Hematopoietic multipotent progenitor cell treated with erythropoietin and hydrocortisone succinate and interleukin-3 and kit ligand, for 4 days (in vitro differentiated cells): ENCODE measurements around the gene PDXDC1.
"Not testable (repeated sequence)": the region's sequence is repeated elsewhere in the genome, so short reads cannot be mapped to it uniquely, and the experiment has no call there.

Experiments used
- DNase-seq: peaks from one replicate; pipeline ENCODE4 v3.0.0-alpha.2; 2015

Gene PDXDC1

DNA sequence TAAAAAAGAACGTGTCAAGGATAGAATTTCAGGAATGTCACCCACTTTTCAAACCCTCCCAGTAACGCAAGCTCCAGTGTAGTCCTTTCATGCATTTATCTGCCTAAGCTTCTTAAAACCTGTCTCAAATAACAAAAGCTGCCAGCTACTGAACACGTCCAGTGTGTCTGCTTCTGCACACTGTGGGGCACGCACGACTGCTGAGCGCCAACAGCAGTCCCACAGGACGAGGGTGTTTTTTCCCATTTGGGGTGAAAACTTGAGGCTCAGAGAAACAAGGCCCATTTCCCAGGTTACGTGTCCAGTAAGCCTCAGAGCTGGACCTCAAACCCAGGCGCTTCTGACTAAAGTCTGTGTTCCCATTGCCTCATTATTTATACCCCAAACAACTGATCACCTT is 63.9 kb downstream of the PDXDC1 start:
- DNase-seq: no peak

DNA sequence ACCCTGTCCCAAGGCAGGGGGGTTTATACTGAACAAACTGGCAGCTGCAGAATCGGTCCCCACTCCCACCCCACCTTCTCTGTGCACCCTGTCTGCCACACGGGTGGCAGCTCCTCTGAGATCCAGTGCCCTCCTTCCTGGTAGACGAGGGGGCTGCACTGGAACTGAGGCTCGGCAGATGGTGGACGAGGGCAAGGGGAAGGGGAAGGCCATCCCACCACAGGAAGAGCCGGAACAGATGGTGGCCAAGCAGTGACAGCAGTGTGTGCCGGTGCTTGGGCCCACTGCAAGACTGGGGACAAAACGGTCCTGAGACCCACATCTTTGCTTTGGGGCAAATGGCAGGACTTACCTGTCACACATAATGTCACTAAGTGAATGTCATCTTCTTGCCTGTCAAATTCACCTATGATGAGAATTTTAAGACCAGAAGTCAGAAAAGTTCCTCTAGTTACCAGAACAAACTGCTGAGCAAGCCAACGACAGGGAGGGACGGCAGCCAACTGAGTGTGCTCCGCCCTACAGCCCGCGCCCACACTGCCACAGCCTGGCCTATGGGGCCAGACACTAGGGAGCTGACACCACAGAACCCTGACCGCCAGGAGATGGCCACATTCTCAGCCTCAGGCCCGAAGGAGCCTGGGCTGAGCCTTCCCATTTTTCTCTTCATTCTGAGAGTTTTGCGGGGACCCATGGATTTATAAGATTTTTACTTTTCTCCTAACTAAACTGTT is 66.6 kb downstream of the PDXDC1 start:
- DNase-seq: peak; percentile 90

DNA sequence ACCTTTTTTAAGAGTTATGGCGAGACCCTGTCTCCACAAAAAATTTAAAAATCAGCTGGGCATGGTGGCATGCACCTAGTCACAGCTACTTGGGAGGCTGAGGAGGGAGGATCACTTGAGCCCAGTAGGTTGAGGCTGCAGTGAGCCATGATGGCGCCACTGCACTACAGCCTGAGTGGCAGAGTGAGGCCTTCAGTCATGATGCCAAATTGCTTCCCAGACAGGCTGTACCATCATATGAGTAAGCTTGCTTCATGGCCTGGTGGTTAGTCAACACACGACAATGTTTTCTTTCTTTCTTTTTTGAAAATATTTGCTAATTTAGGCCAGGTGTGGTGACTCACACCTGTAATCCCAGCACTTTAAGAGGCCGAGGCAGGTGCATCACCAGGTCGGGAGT is 68.5 kb downstream of the PDXDC1 start:
- no peak for DNase-seq

DNA sequence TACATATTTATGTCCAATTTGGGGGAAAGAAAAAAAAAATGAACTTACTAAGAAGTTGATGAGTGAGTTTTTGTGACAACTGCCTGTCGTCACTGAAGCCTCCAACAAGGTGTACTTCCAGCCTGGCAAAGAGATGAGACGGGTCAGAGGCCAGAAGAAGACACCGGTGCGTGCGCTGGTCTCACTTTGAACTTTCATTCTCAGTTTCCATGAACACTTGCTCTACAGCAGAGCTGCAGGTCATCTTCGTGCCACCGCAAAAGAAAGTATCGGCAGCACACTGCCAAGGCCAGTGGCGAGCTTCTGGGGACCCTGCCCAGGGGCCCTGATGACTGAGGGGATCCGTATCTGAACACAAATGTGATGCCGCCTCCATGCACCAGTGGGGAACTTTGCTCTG is 69.5 kb downstream of the PDXDC1 start:
- no peak for DNase-seq

DNA sequence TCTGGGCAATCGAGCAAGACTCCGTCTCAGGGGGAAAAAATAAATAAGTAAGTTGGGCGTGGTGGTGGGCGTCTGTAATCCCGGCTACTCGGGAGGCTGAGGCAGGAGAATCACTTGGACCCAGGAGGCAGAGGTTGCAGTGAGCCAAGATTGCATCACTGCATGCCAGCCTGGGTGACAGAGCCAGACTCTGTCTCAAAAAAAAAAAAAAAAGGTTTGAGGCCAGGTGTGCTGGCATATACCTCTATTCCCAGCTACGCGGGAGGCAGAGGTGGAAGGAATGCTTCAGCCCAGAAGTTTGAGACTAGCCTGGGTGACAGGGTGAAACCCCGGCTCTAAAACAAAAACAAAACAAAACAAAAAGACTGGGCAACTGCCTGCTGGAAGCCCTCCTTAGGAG is 70.4 kb downstream of the PDXDC1 start:
- not testable (repeated sequence) for DNase-seq

DNA sequence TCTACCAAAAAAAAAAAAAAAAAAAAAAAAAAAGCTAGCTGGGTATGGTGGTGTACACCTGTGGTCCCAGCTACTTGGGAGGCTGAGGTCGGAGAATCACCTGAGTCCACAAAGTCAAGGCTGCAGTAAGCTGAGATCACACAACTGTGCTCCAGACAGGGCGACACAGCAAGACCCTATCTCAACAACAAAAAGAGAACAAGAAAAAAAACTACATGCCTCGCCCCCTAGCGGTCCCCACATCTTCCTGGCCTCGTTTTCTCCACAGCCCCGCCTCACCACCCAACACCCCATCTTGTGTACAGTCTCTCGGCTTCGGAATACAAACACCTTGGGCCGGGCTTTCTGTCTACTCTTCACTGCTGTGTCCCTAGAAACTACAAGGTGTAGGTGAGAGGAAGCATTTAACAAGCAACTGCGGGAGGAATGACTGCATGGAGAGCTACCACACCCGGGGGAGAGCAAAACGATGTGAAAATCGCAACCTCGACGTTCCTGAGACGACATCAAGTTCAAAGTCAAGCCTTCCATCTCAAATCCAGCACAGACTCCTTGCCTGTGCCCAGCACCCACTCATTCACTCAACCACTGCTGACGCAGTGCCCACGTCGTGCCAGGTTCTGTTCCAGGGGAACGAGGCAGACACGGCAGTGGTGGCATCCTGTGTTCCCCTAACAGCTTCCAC is 72.0 kb downstream of the PDXDC1 start:
- no peak for DNase-seq

DNA sequence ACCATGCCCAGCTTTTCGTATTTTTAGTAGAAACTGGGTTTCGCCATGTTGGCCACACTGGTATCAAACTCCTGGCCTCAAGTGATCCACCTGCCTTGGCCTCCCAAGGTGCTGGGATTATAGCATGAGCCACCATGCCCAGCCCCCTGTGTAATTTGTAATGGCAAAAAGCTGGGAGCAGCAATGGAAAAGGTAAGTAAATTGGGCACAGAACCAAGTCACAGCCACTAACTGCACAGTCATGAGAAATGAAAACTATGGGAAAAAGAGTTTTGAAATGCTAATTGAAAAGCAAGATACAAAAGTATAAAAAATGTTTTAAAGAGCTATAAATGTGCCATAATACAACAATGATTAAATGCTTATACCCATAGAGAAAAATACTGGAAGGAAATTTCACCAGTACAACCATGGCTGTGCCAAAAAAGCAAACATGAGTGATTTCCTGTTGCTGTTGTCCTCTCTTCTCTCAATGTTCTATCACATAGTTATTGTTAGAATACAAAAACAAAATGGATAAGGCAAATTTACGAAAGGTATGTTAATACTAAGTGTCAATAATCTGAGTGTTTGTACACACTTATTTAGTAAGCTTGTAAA is 74.9 kb downstream of the PDXDC1 start:
- DNase-seq: no peak

DNA sequence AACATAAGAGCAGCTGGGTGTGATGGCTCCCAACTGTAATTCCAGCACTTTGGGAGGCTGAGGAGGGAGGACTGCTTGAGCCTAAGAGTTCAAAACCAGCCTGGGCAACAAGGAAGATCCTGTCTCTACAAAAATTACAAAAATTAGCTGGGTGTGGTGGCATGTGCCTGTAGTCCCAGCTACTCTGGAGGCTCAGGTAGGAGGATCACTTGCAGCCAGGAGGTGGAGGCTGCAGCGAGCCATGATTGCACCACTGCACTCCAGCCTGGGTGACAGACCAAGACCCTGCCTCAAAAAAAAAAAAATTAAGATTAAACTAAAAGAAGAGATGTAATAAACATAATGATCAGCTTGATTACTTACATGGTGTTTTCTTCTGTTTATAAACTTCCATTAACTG is 75.6 kb downstream of the PDXDC1 start:
- not testable (repeated sequence) for DNase-seq

DNA sequence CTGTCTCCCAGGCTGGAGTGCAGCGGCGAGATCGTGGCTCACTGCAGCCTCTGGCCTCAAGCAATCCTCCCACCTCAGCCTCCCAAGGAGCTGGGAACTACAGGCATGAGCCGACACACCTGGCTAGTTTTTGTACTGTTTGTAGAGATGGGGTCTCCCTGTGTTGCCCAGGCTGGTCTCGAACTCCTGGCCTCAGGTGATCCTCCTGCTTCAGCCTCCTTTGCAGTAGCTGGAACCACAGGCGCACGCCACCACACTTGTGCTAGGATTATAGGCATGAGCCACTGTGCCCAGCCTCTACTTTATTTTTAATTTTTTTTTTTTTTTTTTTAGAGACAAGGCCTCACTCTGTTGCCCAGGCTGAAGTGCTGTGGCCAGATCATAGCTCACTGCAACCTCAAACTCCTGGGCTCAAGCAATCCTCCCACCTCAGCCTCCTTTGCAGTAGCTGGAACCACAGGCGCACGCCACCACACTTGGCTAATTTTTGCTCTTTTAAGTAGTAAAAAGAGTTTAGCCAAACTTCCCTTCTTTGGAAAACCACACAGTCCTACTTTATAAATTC is 76.6 kb downstream of the PDXDC1 start:
- no peak for DNase-seq

DNA sequence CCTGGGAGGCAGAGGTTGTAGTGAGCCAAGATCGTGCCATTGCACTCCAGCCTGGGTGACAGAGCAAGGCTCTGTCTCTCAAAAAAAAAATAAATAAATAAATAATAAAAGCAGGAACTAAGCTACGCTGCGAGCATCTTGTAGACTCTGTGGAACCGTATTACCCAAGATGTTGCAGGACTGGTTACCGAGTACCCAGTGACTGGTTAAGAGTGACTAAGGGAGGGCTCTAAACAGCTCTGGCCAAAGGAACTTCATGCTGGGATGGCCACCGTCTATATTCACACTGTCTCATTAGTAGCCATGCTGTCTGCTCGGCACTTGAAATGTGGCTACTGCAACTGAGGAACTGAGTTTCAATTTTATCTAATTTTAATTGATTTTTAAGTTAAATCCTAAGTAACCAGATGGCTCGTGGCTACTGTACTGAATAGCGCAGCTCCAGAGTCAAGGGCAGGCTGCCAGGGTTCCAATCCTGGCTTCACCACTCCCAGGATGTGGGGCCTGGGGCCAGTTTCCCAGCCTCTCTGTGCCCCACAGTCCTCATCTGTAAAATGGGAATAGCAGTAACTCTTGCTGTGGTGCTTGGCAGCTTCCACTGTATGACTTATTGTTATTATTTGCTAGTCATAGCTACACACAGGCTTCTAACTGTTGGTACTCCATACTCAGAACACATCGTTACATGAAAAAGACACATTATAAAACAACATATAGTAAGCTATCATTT is 78.1 kb downstream of the PDXDC1 start:
- no peak for DNase-seq

DNA sequence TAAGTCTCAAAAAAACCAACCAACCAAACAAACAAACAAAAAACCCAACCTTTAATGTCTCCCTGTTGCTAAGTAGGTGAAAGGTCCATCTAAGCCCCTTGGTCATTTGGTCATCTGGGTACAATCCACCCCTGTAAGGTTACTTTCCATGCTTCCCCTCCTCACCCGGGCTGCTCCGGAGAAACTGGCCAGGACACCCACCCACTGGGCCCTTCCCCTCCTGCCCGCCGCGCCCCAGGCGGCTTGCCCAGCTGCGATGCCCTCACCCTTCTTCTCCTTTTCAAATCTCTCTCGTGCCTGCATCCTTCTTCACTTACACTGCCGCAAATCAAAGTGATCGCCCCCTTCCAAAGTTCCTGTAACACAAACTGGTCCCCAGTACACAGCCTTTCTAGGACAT is 79.1 kb downstream of the PDXDC1 start:
- no peak for DNase-seq

DNA sequence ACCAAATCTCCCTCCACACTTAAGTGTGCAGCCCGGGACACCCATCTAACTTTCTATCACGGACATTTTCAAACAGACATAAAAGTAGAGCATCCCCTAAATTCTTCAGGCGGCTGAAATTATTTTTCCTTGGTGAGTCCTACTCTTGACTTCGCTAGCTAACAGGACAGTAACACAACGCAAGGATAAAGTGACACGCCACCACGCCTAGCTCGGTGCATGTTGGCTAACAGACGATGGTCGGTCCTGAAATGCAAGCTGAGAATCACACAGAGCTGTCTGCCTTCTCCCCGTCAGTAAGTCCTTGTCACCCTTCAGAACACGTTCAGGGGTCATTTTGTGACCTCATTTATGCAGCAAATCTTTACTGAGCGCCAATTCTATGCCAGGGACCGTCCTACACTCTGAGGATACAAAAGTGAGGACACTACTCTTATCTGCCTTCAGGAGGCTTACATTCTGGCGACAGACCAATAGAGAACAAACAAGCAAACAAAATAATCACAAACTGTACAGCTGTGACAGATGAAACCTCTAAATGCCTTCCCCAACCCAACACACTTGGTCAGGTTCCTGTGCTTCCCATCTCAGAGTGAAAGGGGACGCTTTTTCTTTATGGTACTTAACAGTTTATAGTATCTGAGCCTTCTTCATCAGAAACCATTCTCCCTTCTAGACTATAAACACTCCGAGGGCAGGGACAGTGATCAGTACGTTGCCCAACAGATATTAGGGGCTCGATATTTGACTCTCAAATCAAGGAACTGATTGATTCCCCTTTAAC is 79.7 kb downstream of the PDXDC1 start:
- no peak for DNase-seq

DNA sequence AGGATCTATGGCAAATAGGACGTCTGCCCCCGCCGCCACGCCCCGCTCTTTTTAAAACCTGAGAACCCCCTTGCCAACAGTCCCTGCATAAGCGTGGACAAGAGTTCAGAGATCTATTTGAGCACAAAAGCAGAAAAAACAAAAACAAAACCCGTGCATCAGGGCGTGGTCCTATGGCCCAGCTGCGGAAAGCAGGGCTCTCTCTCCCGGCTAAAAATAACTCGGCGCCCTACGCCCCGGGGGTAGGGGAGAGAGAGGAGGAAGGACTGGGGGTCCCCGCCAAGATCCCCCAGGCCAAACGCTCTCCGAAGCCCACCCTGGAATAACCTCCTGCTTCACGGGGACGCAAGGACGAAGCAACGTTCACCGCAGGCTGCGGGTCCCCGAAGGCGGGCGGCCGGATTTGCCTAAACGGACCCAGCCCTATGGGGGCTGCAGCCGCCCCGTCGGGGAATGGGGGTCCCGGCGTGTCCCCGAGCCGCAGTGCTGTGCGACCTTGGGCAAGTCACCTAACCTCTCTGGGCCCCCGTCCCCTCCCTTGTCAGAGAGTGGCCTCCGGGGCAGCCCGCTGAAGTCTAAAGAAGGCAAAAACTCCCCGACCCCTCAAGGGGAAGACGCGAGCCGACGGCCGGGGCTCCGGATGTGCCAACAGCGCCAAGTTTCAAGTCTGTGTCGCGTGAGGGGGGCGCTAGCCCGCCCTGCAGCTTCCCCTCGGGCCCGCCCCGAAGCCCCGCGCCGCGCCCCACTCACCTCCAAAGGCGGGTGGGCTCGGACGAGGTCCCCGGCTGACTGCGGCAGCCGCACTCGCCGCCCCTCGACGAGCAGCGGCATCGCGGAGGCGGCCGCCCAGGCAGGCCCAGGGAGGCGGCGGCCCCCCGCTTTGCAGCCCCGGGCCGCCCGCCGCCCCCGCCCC is 80.6 kb downstream of the PDXDC1 start:
- peak; percentile 83 for DNase-seq

DNA sequence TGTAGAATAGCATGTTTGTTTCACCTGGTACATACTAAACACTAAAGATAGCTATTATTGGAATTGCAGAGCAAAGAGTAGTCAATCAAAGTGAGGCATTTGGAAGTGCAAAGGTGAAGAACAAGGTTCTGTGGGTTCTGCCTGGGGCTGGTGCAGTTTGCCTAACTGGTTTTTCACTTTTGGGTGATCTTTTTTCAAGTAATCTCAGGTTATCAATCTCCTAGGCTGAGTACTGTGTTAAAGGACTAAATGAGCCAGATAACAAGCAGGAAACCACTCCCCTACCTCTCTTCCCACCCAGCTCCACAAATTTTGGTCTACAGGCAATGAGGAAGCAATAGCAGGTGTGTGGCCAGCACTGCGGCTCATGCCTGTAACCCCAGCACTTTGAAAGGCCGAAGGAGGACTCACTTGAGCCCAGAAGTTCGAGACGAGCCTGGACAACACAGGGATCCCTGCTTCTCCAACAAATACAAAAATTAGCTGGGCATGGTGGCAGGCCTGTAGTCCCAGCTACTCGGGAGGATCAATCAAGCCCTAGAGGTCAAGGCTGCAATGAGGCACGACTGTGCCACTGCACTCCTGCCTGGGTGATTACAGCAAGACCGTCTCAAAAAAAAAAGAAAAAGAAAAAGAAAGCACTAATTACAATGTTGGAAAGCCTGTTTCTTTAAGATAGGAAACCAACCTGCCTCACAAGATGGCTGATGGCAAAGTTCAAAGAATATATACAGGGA is 83.0 kb downstream of the PDXDC1 start:
- DNase-seq: no peak

DNA sequence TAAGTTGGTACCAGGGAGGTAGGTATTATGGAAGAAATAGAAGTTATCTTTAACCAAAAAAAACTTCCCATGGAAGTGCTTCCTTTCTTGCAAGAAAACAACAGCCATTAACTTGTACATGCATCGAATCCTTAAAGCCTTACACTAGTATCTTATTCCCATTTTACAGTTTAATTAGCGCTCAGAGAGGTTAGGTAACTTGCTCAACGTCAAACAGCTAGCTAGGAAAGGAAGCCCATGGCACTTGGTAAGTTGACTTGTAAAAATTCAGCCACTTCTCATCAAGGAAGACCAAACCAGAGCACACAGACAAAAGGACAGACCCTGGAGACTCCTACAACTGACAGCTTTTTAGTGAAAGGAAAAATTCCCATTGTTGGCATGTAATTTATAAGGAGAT is 84.5 kb downstream of the PDXDC1 start:
- DNase-seq: no peak

DNA sequence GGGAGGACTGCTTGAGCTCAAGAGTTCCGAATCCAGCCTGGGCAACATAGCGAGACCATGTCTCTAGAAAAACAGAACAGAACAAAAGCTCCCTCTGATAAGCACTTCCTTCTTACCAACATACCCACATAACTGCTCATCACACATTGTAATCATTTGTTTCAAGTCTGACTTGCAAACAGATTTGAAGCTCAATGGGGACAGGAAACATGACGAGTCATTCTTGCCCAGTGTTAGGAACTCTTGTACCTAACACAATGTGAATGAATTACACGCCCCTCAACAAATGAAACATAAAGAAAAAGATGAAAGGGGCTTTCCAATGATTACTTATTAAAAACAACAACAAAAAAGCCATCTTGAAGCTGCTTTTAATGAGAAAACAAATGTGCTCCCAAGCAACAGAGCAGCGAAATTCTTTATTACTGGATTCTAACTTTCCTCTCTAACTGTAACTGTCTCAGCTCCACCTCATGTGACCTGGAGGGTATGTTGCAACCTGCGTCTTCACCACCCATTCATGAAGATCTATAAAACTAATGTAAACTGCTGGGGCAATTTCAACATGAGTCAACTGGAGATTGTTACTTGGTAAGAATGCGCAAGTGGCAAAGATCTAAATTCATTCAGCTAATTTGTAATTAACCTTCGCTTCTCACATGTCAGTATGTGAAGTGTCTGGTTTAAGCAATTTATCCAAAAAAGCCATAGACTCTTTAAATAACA is 87.4 kb downstream of the PDXDC1 start:
- peak; percentile 63 for DNase-seq

DNA sequence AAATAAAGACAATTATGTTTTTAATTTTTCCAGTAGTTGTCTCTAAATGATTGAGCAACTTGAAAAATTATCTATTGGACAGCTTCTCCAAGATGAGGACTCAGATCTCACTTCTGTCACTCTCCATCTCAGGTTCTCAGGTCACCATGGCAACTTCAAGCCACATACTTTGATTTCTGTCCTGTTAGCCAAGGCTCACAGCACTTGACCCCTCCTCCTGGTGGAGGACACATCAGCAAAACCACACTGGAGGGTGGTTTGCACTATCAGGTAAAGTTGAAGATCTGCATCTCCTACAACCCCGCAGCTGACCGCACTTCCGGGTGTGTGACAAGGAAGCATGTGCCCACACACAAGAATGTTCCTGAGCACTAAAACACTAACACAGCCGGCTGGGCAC is 91.1 kb downstream of the PDXDC1 start:
- peak; percentile 50 for DNase-seq

DNA sequence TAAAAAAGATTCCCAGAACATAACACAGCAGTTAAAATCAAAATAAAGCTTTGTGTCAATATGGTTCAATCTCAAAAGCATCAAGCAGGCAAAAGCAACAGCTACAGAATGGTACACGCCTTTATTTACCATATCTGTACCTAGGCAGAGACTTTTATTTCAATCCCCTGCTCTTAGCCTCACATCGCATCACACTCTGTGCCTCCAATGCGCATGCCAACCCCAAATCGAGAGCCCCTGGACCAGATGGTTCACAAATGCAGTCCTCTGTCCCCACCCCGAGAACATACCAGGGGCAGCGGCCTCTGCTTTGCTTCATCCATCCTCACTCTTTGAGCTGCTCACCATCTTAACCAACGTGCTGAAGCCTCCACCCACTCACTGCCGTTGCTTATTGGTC is 91.9 kb downstream of the PDXDC1 start:
- DNase-seq: not testable (repeated sequence)

DNA sequence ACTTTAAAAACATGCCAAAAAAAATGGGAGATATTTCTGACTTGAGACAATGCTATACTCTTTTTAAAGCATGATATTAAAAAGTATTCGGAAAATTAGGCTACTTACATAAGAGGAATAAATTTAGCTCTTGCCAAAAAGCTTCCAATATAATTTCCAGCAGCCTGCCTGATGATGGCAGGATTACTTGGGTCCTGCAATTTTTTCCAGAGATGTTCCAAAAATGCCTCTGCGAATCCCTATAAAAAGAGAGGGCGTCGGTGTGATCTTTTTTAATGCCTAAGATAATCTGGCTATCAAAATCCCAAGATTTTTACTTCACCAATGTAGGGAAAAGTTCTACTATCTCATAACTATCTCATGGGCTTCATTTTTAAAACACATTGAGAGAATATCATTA is 96.2 kb downstream of the PDXDC1 start:
- not testable (repeated sequence) for DNase-seq
